ENCODE measurements around the gene ZNF783. TPM values are rescaled to one million over a fixed set of nuclear protein-coding genes. Genes with fewer than 3 reads are reported as not detected.
"Not testable (repeated sequence)": the region's sequence is repeated elsewhere in the genome, so short reads cannot be mapped to it uniquely, and the experiment has no call there.

Gene ZNF783
- polyA plus RNA-seq (ENCODE audit: insufficient read length in 4 of 4) = 10 to 100 TPM; 11.8 to 14.3 (median 13.1) TPM

DNA sequence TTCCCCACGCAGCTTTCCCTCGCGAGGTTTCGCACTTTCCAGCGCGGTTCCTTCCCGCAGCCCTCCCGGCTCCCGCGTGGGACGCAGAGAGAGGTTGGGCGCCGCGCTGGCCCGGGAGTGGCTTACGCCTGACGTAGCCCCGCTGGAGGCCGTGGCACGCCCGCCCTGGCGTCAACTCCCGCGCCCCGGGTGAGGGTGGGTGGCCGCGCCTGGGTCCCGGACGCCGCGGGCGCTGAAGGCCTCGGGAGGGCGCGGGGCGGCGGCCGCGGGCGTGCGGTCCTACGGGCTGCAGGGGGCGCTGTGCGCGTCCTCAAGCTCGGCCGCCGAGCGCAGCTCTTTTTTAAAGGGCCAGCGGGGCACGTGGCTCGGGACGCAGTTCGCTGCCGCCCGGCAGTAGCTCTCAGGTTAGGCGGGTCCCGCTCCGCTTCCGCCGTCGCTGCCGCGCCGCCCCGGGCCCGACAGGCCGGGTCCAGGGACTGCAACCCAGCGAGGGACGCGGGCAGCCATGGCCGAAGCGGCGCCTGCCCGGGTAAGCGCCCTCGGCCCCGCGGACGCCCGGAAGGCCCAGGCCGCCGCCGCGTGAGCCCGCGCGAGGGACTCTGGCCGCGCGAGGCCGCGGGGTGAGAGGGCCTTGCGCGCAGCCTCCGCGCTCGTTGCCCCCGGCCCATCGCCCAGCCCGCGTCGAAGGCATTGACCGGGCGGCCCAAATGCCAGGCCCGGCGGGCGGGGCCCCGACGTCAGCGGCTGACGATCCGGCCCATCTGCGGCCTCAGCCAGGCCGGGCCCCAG lies at the start of gene ZNF783:
Gene ZNF783 (plus strand): TSS at position 368 of the 789 bp plus-strand sequence. CDS start 138 bp downstream, at position 506.
- DNase-seq (ENCODE audit: low read depth in 4 of 4, low spot score in 3 of 4) = peak; percentile 75 to 88 (median 80)

DNA sequence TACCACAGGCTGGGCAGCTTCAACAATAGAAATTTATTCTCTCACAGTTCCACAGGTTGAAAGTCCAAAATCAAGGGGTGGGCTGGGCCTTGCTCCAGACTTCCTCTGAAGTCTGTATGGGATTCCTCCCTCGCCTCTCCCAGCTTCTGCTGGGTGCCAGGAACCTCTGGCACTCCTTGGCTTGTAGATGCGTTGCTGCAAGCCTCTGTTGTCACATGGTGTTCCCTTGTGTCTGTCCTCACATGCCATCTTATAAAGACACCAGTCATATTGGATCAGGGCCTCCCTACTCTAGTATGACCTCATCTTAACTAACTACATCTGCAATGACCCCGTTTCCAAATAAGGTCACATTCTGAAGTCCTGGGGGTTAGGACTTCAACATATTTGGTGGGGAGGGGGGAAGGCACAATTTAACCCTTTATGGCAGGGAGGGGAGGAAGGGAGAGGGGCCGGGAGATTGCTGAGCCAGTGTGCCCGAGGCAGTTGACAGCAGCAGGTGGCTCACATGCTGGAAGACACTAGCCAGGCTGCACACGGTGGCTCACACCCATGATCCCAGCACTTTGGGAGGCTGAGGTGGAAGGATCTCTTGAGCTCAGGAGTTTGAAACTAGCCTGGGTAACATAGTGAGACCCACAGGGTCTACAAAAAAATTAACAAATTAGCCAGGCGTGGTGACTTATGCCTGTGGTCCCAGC lies 47.8 kb upstream of the ZNF783 start:
- DNase-seq (ENCODE audit: low read depth in 4 of 4, low spot score in 3 of 4) = no peak

DNA sequence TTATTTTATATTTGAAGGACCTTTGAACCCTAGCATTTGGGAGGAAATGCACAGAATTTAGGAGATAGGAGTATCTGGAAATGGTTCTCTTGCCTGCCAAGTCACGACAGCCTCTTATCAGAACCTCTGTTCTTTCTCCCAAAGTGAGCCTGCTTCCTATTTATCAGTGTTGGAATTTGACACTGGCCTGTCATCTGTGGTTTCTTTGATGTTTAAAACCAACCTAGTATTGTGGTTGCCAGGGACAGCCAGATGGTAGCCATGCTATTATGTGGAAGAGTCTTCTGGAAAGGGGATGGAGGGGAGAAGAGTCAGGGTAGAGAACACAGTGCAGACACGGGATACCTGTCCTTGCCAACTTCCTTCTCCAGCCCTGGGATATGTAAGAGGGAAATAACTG lies 45.6 kb upstream of the ZNF783 start:
- no peak for DNase-seq (ENCODE audit: low read depth in 4 of 4, low spot score in 3 of 4)

DNA sequence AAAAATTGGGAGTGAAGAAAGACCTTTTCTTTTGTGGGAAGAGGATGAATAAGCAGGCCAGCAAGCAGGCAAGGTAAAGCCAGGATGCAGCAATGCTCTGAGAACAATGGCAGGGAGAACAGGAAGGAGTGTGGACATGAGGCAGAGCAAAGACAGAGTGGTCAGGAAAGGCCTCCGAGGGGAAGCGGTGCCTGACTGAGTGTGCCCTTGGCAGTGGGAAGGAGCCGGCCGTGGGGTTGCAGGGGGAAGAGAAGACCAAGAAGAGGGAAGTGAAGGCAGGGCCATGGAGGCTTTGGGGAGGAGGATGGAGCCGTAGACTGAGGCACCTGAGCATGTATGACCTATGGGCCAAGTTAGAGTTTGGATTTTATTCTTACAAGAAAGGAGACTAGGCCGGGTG lies 44.4 kb upstream of the ZNF783 start:
- DNase-seq (ENCODE audit: low read depth in 4 of 4, low spot score in 3 of 4) = no peak

DNA sequence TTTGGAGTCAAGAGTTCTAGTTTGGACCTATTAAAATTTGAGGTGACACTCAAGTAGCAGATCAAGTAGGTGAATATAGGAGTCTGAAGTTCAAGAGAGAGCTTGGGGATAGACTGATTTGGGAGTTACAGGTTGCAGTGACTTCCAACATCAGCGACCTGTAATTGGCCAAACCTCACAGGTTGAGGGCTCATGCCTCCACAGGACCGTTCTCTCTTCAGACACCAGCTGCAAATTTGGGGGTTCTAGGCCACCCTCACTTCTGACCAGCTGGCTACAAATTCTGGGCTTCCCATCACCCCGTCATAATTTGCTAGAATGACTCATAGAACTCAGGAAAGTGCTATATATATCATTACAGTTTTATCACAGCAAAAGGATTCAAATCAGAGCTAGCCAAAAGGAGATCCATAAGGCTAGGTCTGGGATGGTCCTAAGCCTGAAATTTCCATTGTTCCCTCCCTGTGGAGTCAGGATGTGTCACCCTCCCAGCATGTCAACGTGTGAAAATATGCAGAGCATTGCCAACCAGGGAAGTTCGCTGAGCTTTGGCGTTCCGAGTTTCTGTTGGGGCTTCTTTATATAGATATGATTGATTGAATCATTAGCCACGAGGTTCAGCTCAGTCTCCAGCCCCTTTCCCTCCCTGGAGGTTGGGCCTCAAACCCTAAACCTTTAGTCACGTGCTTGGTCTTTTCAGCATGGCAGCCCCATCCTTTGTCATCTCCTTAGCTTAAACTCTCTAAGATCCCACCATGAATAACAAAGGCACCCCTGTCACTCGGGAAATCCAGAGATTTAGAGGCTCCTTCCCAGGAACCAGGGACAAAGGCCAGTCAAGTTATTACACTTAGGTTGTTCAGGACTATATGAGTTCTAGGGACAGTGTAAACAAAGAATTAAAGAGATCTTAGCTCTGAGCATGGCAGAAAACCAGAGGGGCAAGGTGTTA lies 43.3 kb upstream of the ZNF783 start:
- no peak for DNase-seq (ENCODE audit: low read depth in 4 of 4, low spot score in 3 of 4)

DNA sequence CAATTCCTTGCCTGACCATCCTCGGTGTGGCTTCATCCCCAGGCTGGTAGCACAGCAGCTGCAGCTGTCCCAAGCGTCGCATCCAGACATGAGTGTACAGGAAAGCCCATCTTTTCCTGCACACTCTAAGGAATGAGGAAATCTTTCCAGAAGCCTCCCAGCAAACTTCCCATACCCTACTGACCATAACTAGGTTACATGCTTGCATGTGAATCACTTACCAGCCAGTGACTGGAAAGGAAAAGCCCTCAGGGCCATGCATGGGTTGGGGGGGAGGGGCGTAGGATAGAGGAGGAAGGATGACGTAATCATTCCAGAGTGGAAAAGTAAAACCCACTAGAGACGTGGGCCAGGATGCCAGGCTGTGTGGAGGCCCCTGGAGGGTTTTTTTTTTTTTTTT lies 41.5 kb upstream of the ZNF783 start:
- DNase-seq (ENCODE audit: low read depth in 4 of 4, low spot score in 3 of 4) = no peak

DNA sequence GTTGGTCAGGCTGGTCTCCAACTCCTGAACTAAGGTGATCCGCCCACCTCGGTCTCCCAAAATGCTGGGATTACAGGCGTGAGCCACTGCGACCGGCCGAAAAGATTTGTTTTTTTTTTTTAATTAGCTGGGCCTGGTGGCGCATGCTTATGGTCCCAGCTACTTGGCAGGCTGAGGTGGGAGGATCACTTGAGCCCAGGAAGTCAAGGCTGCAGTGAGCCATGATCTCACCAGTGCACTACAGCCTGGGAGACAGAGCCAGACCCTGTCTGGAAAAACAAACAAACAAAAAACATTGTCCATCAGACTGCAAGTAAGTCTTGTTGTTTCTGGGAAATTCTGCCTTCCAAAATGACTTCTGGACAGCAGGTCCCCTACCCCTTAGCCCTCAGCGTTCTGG lies 38.8 kb upstream of the ZNF783 start:
- DNase-seq (ENCODE audit: low read depth in 4 of 4, low spot score in 3 of 4) = no peak

DNA sequence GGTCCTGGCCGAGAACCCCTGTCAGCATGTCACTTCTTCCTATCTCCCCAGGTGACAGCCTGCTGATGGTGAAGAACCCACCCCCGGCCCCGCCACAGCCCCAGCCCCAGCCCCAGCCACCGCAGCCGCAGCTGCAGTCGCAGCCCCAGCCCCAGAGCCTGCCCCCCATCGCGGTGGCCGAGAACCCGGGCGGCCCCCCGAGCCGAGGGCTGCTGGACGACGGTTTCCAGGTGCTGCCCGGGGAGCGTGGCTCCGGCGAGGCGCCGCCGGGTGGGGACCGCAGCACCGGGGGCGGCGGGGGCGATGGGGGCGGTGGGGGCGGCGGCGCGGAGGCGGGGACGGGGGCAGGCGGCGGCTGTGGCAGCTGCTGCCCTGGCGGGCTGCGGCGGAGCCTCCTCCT lies 38.2 kb upstream of the ZNF783 start:
- no peak for DNase-seq (ENCODE audit: low read depth in 4 of 4, low spot score in 3 of 4)

DNA sequence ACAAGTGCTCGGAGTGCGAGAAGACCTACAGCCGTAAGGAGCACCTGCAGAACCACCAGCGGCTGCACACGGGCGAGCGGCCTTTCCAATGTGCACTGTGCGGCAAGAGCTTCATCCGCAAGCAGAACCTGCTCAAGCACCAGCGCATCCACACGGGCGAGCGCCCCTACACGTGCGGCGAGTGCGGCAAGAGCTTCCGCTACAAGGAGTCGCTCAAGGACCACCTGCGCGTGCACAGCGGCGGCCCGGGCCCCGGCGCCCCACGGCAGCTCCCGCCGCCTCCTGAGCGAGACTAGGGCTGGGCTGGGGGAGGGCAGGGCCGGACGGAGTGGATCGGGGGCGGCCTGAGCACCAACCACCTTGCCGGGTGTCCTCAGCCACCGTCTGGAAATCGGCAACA lies 37.6 kb upstream of the ZNF783 start:
- no peak for DNase-seq (ENCODE audit: low read depth in 4 of 4, low spot score in 3 of 4)

DNA sequence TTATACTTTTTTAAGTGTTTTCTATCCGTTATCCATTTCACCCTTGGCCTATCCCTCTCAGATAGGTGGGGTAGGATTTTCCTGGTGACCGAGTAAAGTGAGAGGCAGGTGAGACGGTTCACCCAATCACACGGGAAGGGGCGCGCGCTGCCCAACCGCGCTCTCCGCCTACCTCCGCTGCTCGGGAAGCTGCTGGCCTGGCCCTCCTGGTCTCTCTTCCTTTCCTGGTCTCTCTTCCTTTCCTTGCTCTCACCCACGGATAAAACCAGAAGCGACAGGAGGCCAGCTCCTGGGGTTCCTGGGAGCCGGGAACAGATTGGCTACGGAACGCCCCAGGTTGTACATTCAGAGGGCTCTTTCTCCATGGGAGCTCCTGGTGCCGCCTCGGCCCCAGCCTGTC lies 36.9 kb upstream of the ZNF783 start:
- DNase-seq (ENCODE audit: low read depth in 4 of 4, low spot score in 3 of 4) = no peak

DNA sequence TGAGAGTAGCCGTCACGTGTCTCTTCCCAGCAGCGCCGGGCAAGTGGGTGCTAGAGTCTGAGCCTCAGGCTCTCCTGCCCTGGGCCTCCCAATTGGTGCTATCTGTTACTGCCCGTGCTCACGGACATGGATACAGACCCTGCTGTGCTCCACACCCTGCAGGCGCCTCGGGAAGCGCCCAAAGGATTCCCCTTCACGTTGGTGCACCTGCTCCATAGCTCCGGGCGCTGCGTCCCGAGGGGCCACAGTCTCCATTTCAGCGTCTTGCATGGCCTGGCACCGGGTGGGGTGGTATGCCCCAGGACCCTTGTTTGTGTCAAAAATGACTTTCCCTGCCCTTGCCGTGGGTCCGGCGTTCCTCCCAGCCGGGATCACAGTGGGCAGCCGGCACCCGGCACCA lies 36.3 kb upstream of the ZNF783 start:
- DNase-seq (ENCODE audit: low read depth in 4 of 4, low spot score in 3 of 4) = no peak

DNA sequence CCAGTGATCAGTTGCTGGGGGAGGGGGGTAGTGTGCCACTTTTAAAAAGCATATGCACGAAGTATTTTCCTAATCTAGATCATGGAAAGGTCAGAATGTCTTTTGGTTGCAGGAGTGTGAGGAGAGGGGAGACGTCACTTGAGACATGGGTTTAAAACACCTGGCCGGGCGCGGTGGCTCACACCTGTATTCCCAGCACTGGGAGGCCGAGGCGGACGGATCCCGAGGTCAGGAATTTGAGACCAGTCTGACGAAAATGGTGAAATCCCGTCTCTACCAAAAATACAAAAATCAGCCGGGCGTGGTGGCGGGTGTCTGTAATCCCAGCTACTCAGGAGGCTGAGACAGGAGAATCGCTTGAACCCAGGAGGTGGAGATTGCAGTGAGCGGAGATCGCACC lies 35.6 kb upstream of the ZNF783 start:
- DNase-seq (ENCODE audit: low read depth in 4 of 4, low spot score in 3 of 4) = not testable (repeated sequence)

DNA sequence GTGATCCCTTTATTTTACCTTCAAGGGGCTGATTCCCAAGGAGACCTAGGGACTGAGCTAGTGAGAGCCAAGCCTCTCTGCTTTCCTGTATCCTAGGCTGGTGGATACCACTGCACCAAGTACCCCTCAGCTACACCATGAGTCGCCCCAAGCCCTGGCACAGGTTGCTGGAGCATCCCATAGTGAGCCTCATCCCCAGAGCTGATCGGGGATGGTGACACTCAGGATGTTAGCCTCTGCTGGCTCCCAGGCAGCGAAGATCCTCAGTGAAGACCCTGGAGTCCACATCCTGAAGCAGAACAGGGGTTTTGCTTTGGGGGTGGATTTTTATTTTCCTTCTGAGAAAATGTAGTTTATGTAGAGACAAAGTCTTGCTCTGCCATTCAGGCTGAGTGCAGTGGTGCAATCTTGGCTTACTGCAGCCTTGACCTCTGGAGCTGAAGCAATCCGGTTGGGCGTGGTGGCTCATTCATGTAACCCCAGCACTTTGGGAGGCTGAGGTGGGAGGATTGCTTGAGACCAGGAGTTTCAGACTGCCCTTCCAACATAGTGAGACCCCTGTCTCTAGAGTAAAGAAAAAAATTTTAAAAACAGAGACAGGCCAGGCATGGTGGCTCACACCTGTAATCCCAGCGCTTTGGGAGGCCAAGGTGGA lies 35.0 kb upstream of the ZNF783 start:
- no peak for DNase-seq (ENCODE audit: low read depth in 4 of 4, low spot score in 3 of 4)

DNA sequence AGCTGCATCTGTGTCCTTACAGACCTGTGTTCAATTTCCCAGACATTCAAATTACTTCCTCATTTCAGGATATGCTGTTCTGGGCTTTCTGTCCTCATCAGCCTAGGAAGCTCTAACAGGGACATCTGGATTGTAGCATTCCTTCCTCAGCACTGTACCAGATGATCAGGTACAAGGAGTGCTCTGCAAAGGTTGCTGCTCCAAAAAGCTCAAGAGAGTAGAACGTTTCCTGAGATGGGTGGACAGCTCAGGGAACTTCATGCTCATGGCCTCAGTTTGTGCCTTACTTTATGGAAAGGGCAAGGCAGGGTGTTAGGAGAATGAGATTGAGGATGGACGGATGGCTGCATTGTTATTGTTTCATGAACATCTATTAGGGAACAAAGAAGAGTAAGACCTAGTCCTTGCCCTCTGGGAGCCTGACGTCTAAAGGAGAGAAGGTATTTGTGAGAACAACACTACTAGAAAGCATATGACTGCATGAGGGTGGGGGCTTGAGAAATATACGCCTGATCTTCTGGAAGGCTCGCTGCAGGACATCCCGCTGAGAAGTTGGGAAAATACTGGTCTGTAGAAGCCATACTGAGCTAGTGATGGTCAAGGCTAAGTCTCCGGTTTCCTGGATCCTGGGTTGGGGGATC lies 33.0 kb upstream of the ZNF783 start:
- DNase-seq (ENCODE audit: low read depth in 4 of 4, low spot score in 3 of 4) = no peak

DNA sequence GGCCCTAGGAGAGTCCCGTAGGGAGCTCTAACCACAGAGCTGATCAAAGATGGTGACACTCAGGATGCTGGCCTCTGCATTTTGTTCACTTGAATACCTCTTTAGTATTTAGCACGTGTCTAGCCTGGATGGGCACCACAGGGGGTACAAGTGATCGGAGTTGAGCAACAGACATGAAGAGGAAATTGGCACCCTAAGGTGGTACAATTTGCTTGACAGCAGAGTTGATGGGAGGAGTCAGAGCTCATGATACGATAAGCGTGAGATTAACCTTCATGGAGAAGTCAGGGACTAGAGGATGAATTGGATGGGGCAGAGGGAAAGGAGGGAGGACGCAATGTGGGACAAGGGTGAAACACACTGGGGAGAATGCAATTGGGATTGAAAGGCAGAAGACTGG lies 32.5 kb upstream of the ZNF783 start:
- no peak for DNase-seq (ENCODE audit: low read depth in 4 of 4, low spot score in 3 of 4)

DNA sequence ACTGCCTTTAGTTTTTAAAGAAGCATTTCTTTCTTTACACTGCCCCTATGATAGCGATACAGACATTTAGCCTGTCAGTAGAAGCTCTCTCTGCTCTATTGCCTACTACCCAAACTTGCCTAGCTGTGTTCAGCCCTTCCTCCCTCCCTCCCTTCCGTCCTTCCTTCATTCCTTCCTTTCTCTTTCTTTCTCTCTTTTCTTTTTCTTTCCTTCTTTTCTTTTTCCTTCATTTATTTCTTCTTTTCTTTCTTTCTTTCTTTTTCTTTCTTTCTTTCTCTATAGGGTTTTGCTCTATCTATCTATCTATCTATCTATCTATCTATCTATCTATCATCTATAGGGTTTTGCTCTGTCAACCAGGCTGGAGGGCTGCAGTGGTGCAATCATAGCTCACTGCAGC lies 29.6 kb upstream of the ZNF783 start:
- DNase-seq (ENCODE audit: low read depth in 4 of 4, low spot score in 3 of 4) = no peak

DNA sequence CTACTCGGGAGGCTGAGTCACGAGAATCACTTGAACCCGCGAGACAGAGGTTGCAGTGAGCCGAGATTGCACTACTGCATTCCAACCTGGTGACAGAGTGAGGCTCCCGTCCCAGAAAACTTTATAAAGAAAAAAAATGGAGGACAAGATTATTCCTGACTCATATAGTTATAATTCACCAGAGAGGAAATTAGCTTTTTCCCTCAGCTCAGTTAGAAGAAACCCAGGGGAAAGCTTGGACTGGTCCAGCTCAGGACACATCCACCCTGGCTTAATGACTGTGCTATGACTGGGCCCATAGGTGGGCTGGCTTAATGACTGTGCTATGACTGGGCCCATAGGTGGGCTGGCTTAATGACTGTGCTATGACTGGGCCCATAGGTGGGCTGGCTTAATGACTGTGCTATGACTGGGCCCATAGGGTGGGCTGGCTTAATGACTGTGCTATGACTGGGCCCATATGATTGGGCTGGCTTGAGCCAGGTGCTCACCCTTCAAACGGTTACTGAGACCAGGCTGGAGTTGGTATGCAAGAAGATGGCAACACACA lies 28.3 kb upstream of the ZNF783 start:
- not testable (repeated sequence) for DNase-seq (ENCODE audit: low read depth in 4 of 4, low spot score in 3 of 4)

DNA sequence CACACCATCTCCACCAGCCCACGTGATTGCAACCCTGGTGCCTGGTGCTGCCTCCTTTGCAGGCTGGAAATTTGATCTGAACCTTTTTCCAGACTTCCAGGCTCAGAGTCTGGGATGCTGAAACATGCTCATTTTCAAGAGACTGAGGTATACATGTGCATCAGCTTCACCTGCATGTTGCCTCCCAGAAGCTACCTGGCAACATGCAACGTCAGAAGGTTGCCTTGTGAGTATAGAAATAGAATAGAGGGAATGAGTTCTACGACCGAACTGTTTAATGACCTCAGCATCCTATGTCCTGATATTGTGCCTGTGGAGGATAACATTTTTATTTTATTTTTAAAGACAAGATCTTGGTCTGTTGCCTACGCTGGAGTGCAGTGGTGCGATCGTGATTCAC lies 24.5 kb upstream of the ZNF783 start:
- no peak for DNase-seq (ENCODE audit: low read depth in 4 of 4, low spot score in 3 of 4)

DNA sequence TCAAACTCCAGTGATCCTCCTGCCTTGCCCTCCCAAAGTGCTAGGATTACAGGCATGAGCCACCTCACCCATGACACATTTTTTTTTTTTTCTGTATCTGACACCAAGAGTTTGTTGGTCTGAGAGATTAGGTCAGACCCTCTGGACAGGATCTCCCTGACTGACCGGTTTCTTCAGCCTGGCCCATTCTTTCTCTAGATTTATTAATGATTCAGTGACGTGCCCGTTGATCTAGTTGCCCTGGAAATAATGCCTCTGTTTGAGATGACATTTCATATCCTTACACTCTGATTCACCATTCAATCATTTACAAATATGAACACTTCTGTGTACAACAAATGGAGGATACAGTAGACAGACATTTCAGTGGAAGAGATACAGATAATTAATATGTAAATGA lies 23.9 kb upstream of the ZNF783 start:
- no peak for DNase-seq (ENCODE audit: low read depth in 4 of 4, low spot score in 3 of 4)
